ENCODE data around the gene MARCHF9.
A peak's percentile ranks its signal among the peaks of the same experiment; 100 is the strongest.

MARCHF9 gene

DNA sequence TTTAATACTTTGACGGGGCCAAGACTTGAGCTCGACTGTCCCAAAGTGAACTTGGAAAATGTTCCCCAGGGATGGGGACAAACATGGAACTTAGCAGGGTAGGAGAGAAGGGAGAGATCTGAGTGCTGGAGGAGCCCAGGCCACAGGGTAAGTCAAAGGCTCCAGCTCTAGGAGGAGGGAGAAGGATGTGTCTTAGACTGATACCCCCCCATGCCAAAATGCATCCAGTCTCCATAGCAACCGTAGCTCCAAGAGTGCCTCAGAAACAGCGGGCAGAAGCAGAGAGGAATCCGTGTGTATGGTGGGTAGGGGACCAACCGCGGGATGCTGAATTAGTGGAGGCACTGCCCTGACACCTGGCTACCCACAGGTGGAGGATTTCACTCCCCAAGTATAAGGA is 15.5 kb upstream of the MARCHF9 start:
- peak; percentile 26 for DNase-seq

DNA sequence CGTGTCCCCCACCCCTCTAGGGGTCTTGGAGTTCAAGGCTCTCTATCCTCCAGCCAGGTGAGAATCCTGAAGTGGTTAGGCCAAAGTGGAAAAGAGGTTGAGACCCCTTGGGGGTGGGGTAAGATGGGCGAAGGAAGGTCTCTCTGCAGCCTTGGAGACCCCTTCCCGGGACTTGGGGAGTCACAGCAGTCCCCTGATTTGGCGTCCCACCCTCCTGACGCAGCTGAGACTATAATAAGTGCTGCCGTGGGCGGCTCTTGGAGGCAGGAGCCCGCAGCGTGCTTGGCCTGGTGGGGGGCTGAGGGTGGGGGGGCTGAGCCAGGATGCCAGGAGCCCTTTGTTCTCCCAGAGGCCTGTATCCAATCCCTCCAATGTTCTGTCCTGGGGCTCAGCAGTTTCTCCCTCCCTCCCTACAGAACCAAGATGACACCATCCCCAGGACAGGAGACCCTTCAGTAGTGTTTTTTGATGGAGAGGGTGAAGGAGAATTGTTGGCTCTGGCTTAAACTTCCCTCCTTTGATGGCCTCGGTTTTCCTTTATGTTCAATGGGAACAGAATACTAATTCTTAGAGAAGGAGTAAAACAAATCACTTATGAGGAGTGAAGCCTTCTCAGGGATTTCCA is 14.9 kb upstream of the MARCHF9 start:
- DNase-seq: no peak

DNA sequence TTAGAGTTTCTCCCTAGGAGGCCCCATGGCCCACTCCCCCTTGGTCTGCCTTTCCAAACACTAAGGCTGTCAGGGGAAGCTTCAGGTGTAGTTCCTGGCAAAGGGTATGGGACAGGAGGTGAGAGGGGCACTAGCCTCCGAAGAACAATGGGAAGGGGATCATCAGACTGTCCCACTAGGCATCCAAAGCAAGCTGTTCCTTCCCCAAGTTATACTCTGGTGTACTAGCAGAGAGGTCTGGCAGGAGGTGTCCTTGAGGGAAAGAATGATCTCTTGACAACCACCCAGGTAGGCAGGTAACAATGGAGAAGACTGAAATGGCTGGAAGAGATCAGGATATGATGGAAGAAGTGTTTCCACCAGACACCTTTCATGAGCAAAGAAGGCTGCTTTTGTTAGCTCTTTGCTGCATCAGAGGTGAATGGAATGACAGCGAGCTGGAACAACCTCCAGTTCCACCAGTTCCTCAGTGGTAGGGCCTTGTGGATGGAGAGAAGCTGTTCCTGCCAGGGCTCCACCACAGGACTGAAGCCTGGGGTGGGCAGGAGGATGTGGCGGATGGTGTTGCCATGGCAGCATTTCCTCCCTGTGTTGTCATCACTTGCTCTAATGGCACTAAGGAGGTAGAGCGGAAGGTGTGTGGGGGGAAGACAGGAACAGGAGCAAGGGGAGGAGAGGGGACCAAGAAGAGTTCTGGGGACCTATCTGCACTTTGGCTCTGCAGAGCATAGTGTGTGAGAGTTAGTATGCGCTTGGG is 14.1 kb upstream of the MARCHF9 start:
- no peak for DNase-seq

DNA sequence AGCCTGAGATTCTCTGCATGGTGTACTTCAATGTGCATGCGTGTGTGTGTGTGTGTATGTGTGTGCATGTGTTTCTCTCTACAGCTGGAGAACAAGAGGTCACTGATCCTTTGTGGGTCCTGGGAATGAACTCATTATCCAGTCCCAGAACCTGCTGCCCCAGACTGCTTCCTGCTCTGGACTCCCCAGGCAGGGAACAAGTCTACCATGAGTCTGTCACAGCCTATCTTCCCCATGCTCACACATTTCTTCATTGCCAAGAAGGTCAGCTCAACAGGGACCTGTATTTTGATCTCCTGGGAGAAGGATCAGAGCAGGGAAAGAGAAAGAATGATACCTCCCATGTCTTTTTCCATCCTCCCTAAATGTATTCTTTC is 13.5 kb upstream of the MARCHF9 start:
- no peak for DNase-seq

DNA sequence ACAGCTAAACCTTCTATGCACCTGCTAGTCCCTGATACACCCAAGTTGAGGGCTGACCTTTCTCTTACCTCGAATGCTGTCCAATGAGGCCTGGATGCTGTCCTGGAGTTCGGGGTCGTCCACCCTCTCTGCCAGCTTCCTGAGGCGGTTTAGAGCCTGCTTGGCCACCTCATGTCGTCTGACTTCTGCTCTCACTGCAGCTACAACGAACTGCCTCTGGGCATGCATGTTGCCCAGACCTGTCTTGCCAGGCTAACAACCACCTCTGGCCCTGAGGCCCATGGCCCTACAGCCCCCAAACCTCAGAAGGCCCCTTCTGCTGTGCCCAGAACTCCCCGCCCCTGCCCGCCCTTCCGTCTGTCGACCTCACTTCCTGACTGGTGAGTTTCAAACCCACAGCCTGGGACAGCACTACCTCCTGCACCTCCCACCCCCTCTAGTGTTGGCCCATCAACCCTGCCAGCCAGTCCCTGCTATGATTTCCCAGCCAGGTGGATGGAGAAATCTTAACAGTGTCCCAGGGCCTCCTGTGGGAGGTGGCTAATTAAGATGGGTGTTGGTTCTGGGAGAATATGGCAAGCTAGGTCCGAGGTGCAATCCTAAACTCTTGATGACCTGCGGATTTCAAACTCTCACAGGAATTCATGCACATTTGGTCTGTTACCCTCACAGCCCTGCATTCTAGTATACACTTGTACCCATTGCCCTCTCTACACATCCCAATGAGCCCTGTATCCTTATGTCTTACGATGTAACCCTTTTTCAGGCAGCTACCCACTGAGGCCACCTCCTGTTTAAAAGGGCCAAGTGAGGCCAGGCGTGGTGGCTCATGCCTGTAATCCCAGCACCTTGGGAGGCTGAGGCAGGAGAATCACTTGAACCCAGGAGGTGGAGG is 12.8 kb upstream of the MARCHF9 start:
- DNase-seq: no peak

DNA sequence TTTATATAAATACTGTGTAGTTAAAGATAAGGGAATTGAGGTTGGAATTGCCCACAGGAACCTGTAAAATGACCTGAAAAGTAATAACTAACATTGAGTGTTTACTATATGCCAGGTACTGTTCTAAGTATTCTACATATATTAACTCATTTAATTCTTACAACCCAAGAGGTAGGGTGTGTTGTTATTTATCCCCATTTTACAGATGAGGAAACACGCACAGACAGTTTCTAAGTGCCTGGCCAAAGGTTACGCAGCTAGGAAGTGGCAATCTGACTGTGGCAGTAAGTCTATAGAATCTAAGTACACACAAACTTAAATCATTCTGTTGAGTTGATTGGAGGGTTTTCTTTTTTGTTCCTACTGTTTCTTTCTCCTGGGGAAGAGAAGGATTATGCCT is 11.1 kb upstream of the MARCHF9 start:
- no peak for DNase-seq

DNA sequence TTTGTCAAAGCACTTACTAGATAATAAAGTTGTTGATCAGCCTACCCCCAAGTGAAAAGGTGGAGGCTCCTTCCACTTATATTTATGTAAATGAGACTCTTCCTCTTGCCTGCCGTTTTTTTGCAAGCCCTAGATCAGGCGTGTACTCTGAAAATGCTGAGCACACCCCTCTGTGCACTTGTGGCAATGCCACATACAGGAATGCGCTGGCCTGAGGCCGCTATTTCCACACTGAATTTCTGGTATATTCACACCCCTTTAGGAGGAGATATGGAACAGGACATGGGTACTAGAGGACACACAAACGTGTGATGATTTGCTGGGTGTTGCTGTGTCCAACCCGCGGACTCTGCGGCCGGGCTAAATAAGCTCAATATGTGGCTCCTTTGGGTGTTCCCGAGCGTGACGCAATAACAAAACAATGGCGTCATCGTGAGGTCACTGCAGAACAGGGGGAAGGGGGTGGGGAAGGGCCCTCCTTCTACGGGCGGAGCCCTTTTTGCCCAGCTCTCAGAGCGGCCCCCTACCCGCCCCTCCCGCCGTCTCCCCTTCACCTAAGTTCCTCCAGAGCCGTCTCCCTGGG is 10.6 kb upstream of the MARCHF9 start:
- DNase-seq: peak; percentile 70

DNA sequence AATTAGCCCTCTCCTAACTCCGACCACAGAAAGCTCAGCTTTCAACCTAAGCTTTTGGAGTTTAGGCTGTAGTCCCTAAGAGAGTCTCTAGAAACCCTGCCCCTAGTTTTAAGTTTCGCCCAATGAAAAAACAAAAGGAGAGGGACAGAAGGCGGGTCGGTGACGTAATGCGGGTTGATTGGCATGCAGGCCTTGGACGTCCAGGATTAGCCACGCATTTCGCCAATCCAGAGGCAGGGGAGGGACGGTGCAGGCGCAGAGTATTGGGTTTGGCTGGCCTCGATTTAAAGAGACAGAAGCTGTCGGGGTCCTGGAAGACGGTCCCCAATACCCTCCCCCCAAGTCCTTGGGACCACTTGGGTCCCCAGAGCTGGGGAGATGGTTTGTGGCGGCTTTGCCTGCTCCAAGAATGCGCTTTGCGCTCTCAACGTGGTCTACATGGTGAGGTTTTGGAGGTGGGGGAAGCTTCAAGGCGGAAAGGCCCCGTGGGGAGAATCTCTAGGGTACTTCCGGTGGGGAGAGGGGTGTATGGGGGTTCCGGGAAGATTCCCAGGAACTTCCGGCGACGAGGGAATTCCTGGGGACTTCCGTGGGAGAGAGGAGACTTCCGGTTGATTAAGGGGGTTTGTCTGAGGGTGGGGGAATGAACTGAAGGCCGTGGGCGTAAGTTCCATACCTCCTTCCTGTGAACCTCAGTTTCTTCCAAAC is 10.0 kb upstream of the MARCHF9 start, which contains the start of gene TSPAN31:
TSS of gene TSPAN31 (plus strand) at position 263 of the 708 bp plus-strand sequence. CDS start at position 379, 116 bp downstream.
- peak; percentile 94 for DNase-seq

DNA sequence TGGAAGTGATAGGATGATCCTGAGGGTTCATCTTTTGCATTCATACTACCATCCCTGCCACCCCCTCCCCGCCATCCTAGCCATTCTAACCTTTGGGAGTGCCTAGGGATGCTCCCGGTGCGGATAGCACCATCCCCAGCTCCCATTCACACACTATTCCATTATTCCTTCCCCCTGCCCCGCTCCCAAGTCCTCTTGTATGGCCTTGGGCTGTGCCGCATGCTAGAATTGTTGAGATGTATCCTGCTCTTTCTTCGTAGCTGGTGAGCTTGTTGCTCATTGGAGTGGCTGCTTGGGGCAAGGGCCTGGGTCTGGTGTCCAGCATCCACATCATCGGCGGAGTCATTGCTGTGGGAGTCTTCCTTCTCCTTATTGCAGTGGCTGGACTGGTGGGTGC is 9.4 kb upstream of the MARCHF9 start:
- DNase-seq: no peak

DNA sequence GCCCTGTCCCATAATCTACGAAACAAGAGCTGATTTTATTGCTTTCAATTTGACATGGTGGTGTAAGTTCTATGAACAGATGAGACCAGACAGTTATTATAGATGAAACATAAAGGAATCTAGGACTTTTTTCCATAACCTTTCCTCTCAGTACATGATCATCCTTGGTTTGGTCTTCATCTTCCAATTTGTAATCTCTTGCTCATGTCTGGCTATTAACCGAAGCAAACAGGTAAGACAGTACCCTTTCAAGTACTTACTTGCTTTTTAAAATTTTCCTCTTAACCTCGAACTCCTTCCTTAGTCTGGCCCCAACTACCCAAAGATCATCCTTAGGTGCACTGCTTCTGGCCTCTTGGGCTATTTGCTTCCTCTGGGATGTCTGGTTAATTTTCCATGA is 8.9 kb upstream of the MARCHF9 start:
- DNase-seq: no peak

DNA sequence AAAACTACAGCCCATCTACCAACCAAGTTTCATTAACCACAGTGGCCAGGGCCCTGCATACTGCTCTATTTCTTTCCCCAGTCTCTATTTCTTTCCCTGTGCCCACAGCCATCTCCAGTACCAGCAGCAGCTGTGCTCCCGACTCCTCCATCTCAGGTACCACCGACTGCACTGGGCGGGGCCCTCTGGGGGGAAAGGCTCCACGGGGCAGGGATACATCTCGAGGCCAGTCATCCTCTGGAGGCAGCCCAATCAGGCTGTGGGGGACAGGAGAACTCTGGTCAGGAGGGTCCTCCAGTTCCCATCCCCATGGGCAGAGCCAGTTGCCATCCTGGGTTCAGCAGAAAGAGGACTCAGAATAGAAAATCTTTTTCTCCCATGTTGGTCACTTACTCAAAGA is 5.8 kb upstream of the MARCHF9 start:
- no peak for DNase-seq

DNA sequence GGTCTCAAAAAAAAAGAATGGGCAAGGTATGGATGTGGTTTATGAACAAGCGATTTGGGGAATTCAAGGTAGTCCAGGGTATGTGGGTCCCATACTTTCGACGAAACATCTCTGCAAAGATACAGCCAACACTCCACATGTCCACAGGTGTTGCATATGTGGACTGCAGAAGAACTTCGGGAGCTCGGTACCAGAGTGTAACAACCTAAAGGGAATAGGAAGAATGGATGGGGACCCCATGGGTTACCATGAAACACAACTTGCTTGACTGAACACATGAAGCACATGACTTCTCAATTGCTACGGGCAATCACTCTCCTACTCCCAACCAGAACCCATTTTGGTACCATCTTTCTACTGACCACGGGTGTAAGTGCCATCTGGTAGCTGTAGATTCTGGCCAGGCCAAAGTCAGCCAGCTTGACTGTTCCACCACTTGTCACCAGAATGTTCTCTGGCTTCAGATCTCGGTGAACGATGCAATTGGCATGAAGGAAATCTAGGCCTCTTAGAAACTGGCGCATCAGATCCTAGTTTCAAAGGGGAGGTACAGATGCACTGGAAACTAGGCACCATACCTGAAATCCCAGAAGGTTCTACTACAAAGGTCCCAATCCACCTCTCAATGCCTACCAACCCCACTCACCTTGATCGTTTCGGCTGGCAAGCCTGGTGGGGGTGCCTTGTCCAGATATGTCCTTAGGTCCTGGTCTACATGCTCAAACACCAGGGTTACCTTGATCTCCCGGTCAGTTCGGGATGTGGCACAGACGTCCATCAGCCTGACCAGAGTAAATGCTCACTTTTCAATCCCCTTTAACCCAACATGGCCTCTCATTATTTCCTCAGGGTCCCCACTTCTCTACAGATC is 4.1 kb upstream of the MARCHF9 start:
- no peak for DNase-seq

DNA sequence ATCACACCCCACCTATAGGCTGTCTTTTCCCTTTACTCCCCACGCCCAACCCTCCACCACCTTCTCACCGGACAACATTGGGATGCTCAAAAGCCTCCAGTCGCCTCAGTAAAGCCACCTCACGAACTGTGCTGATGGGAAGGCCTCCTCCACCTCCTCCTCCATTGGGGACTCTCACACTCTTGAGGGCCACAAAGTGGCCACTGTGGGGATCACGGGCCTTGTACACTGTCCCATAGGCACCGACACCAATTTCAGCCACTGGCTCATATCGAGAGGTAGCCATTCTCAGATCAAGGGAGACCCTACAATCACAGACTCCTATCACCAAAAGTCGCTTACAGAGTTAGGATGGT is 3.5 kb upstream of the MARCHF9 start:
- DNase-seq: no peak

DNA sequence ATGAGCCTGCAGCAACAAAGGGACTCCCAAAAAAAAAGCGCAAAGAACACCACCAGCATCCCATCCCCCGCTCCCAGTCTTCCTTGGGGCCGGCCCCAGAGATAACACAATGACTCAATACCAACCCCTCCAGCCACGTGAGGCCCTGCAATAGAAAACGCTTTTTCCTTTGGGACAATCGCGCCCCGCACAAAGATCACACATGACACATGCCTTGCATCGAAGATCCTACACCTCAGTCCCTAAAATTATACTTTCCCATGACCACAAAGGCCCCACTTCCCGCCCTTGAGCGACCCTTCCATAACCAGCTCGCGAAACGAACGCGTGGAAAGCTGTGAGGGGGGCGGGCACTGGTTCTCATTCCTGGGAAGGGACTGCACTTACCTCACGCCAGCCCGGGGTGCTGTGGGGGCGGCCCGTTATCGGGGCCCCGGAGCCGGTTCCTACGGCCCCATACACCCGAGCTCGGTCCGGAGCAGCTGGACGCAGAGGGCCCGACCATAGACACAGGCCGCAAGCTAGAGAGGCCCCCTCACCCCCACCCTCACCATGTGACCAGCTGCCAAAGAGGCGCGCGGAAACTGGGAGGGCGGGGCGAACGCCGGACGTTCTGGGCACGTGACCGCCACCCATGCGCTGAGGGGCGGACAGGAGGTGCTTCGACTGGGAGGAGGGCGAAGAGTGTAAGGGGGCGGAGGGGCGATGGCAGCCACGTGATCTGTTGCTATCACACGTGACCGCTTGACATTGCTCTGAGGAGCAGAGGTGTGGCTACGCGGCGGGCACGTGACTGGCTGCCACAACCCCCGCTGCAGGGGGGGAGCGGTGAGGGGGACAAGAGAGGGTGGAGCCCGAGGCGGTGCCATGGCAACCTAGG is 2.9 kb upstream of the MARCHF9 start, which contains the start of gene CDK4:
TSS of gene CDK4 (minus strand) at position 523 of the 880 bp plus-strand sequence. CDS start 593 bp downstream, outside the sequence.
- DNase-seq: peak; percentile 95

DNA sequence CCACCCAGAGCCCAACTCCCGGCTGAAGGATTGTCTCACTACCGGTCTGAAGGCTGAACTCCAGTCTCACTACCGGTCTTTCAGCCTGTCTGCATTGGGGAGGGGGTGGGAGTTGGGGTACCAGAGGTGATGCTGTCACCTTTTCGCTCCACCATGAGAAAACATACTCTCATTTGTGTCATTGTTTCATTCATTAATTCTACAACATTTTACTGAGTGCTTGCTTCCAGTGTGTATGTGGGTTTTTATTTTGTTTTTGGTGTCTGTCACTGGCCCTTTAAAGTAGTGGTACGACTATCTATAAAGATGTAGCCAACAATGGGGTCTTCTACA is 2.3 kb upstream of the MARCHF9 start:
- no peak for DNase-seq

DNA sequence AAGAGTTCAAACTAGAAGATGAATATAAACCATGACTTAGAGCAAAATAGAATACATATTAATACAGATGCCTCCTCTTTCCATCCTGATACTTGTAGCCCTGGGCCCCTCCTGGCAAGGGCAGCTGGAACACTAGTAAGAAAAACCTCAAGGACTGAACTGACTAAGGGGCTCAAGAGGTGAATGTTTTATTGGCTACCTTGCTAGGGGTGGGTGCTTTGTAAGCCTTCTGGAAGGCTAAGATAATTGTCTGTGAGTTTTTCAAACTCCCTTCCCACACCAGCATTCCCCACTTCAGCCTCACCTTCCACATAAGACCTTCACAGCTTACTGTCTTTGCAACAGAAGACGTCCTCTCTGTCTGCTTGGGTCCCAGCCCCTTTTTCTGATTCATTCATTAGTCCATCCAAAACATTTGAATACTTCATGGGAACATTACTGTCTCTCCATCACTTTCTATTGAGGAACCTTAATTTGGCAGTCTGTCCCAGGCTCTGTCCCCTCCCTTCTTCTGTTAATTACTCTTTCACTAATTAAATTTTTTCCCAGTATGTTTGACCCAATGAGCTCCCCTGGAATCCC is 1.1 kb upstream of the MARCHF9 start:
- DNase-seq: no peak

DNA sequence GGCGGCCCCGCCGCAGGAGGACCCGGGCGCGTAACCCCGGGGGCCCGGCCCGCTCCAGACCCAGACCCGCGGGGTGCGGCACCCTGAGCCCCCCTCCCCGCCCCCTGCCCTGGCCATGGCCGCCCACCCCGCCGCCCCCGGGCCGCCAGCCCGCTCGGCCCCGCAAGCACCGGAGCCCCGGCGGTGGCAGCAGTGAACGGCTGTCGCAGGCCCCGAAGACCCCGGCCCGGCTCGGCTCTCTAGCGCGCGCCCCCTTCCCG is 221 bp downstream of the MARCHF9 start:
- DNase-seq: no peak

DNA sequence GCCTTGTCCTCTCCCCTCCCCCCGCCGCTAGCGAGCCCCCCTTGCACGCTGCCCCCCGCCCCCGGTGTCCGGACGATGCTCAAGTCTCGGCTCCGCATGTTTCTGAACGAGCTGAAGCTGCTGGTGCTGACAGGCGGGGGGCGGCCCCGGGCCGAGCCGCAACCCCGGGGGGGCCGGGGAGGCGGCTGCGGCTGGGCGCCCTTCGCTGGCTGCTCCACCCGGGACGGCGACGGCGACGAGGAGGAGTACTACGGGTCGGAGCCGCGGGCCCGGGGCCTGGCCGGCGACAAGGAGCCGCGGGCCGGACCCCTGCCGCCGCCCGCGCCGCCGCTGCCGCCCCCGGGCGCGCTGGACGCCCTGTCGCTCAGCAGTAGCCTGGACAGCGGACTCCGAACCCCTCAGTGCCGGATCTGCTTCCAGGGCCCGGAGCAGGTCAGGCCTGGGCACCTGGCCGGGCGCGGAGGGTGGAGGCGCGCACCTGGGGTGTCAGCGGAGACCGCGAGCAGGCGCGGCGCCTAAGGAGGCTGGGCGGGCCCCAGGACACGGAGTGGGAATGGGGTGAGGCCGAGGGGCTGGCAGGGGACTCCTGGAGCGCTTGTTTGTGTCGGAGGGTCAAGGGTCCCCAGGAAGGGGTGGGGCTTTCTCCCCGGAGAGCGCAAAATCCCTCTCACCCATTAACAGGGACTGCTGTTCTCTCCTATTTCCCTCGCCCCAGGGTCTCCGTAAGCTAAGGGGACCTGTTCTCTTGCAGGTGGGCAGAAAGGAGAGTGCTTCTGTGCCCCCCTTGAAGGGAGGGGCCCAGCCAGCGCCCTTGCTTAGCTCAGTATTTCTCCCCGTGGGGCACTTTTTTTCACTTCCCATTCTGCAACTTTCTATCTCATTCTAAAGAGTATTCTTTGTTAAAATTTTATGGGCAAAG is 810 bp downstream of the MARCHF9 start:
- DNase-seq: no peak
